ENCODE results near the gene UCP2.

UCP2 gene

DNA sequence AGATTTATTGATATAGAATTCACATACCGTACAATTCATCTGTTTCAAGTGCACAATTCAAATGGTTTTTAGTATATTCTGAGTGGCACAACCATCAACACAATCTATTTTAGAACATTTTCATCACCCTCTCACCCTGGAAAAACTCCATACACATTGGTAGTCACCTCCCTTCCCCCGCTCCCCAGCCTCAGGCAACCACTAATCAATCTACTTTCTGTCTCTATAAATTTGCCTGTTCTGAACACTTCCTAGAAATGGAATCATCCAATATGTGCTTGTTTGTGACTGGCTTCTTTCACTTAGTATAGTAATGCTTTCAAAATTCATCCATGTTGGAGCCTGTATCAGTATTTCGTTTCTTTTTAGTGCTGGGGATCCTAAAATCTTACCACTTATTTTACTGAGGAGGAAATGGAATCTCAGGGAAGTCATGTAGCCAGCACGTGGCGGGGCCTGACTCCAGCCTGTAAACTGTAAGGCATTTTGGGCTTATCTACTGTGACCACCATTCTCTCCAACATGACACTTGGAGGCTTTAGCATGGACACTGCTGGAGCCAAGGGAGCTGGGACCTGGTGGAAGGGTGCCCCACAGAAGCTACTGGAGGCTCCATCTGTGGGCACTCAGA, 27.1 kb upstream of the UCP2 start:
- no peak for DNase-seq

DNA sequence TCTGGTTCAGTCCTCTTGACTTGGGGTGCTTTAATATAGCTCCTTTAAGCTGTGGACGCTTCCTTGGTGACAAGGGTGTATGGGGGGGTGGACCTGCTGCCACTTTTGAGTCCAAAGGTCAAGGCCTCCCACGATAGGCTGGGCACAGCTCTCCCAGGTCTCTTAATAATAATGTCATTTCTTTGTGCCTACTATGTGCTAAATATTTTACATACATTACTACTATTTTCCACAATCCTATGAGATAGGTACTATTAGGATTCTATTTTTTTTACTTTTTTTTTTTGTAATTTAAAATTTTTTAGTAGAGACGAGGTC, 26.5 kb upstream of the UCP2 start:
- DNase-seq = no peak

- no peak for DNase-seq
Observed at GRCh38 chr11:74008373-74009229, 26.0 kb upstream of the UCP2 start, which contains the start of gene UCP3. TSS of gene UCP3 (minus strand) at chr11:74009085. CDS start at chr11:74007042, 2,043 bp downstream.

- no peak for DNase-seq
Observed at GRCh38 chr11:74007691-74008372, 25.2 kb upstream of the UCP2 start.

GRCh38 chr11:74006743-74007304, 24.2 kb upstream of the UCP2 start:
- DNase-seq = no peak

- DNase-seq = no peak
Observed at GRCh38 chr11:74005721-74006517, 23.3 kb upstream of the UCP2 start.

DNA sequence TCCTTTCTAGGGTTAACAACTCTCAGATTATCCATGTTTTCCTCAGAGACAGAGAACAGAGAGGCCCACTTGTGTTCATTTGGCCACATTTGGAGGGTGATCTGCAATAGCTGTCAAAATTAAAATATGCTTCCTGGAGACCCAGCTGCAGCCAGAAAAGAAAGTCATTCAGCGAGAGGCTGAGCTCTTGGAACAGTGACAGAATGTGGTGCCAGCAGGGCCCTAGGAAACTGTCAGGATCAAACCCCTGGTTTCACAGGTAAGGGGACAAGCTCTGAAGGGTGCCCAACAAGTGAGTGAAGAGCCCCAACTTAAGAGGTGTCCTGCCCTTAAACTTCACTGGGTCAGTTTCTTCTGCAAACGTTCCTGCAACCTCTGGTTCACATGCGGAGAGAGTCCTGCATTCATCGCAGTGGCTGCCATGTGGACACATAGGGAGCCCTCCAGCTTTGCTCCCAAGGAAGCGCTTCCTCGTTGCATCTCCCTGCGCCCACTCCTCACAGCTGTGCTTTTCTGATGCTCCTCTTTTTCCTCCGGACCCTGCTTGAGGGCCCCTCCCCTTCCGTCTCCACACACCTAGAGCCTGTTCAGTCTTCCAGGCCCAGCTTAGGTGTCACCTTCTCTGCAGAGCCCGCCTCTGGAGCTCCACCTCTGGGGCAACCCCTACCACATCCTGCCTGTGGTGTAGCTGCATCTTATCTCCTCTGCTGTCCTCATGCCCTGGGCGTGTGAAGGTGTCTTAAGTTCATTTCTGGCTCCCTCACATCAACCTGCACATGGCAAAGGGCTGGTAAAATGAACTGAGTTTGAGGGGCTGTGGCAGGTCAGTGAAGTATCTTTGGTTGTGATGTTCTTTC, 22.3 kb upstream of the UCP2 start:
- peak; percentile 84 for DNase-seq

- no peak for DNase-seq
Observed at GRCh38 chr11:74004046-74004695, 21.5 kb upstream of the UCP2 start.

DNA sequence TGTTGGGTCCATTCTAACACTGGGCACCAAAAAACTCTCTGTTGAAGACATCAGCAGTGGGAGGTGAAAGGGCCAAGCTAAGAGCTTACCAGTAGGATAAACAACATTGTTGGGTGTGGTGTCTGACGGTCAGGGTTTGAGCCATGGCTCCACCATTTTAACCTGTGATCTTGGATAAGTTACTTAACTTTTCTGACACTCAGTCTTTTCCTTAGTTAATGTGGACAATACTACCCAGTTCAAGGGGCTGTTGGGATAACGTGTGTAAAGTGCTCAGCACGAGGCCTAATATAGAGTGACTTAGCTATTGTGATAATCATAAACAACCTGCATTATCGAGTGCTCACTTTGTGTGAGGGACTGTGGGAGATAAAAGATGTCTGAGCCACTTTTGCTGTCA, 20.2 kb upstream of the UCP2 start:
- DNase-seq = no peak

GRCh38 chr11:74001822-74002286, 19.2 kb upstream of the UCP2 start:
- DNase-seq = no peak

- no peak for DNase-seq
Observed at GRCh38 chr11:74000307-74001133, 17.9 kb upstream of the UCP2 start.

- no peak for DNase-seq
Observed at GRCh38 chr11:73999581-74000306, 17.1 kb upstream of the UCP2 start.

DNA sequence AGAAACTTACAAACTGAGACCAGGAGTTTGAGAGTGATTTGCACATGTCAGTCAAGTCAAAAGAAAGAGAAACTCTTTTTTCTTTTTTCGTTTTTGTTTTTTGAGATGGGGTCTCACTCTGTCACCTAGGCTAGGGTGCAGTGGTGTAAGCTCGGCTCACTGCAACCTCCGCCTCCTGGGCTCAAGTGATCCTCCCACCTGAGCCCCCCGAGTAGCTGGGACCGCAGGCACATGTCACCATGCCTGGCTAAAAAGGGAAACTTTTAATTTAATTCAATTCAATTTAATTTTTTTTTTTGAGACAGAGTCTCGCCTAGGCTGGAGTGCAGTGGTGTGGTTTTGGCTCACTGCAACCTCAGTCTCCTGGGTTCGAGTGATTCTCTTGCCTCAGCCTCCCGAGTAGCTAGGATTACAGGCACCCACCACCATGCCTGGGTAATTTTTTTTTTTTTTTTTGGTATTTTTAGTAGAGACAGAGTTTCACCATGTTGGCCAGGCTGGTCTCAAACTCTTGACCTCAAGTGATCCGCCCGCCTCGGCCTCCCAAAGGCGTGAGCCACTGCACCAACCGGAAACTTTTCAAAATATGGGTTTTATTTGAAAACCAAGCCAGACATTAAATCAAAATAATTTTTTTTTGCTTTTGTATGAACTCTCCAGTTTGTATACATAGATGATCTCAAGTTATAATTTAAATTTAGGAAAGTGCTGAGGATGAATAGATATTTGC, 16.4 kb upstream of the UCP2 start:
- DNase-seq = no peak

GRCh38 chr11:73997120-73997770, 14.6 kb upstream of the UCP2 start:
- DNase-seq = no peak

- DNase-seq = no peak
Observed at GRCh38 chr11:73996161-73996747, 13.6 kb upstream of the UCP2 start.

DNA sequence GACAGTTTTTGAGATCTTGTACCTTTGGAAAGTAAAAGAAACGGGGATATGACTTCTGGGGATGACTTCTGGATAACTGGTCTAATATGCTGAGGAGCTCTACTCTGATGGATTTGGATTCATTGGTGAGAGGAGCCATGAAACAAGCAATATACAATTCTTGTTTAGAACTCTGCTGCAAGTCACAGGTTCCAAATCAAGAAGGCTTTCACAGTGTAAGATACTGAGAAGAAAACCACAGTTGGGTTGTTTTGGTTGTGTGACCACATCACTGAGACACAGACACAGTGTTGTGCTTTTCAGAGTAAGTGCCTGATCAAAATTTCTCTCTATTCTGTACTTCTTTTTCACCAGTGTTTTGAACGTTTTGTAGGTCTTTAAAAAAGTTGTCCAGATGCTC, 13.1 kb upstream of the UCP2 start:
- no peak for DNase-seq

DNA sequence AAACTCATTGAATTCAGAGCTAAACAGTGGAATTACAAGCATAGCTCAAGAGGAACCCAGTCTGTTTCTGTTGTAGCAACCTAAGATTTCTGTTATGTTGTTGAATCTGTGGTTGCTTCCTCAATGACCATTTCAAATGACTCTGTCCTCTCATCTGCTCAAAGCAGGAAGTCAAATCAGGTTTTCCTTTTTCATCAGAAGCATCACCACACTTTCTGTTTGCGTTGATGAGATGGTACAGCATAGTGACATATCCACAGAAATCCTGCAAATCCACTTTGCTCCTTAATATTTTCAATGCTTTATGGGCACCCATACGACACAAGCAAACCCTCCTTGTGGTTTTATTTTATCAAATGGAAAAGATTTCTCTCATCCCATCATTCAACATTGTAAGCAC, 12.6 kb upstream of the UCP2 start:
- no peak for DNase-seq

Measured in activated CD4-positive, alpha-beta T cell treated with anti-CD3 and anti-CD28 coated beads, Interleukin-2, amount 50 U/mL, for 1 hour (primary cell).